UCSD-AML1 (cell line): Measurements from ENCODE around the gene PRDM15.

Experiments
- DNase-seq: peaks from one replicate; lab custom pipeline; 2025; ENCODE audit not compliant: unreplicated experiment; lab: John Stamatoyannopoulos, UW

Gene PRDM15

DNA sequence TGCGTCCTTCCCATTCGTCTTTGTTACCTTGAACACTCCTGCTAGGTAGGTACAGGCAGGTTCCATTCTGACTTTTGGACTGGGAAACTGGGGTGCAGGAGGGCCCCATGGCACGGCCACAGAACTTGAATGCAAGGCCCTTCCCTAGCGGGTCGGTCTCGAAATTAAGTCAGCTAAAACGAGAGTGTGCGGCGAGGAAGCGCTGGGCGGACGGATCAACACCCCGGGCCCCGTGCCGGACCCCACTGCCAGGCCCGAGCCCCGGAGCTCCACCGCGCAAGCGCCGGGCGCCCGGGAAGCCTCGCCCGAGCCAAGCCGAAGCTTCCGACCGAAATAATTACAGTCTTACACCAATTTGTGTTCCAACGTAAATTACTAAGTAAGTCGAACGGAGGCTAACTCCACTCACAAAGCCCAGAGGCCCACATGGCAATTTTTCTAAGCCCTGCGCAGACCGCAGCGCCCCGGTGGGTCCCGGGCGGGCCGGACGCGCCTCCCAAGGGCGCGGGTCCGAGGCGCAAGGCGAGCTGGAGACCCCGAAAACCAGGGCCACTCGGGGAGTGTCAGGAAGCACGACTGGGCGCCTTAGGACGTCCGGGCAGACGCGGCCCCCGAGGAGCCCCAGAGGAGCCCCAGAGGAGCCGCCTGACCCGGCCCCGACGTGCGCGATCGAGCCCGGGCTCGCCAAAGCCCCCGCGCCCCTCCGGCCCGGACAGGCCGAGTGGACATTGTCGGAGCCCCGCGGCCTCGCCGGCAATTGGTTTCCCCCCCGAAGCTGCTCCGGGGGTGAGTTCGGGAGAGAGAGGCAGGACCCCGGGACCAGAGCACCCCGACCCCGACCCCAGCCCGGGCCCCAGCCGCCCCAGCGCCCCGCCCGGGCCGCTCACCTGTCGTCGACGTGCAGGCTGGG is 112.9 kb downstream of the PRDM15 start:
- DNase-seq = no peak

DNA sequence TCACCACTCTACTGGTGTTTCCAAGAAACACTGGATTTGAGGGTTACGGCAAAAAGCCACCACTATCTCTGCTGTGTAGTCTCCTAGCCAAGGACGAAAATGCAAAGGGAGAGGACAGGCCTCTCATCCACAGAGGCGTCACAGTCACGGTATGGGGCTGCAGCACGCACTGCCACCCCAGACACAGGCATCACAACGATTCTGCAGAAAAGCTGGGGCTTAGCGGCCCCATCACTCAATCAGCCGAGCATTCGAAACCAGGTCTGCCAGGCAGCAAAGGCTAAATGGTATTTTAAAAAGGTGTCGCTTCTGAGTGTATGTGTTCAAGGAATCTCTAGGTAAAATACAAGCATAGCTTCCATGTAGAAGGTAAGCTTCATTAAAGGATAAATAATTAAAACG is 113.7 kb downstream of the PRDM15 start:
- no peak for DNase-seq

DNA sequence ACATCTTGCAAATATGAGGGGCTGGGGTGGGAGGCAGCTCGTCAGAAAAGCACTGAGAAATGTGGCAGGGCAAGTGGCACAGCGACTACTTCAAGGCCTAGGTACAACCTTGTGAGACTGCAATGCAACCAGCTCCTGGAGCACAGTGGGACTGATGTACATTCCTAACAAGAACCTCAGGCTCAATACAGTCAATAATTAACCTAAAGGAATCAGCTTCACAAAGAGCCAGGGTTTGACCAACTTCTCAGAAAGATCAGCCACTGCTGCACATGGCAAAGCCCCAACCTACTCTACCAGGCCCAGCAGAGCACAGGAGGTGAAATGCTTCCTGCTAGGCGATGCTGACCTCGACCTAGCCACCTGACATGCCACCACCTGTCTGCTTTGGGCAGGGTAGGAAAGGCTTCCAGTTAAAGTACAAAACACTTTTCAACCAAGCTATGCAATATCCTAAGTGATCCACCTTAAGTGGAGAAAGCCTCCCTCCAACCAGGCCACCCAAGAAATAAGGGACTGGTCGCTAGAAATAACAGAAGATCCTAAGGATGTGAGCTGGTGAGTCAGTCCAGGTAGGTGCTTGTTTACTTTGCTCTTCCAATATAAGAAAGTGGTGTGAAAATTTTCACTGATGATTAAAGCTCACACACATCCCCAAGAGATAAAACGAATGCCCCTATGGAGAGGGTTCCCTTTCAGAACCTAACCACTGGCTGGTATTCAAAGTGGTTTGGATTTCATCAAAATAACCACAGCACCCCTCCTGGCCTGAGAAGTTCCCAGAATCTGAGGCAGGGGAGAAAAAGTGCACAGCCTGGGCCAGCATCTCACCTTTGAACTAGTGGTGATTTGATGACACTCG is 114.4 kb downstream of the PRDM15 start:
- no peak for DNase-seq

DNA sequence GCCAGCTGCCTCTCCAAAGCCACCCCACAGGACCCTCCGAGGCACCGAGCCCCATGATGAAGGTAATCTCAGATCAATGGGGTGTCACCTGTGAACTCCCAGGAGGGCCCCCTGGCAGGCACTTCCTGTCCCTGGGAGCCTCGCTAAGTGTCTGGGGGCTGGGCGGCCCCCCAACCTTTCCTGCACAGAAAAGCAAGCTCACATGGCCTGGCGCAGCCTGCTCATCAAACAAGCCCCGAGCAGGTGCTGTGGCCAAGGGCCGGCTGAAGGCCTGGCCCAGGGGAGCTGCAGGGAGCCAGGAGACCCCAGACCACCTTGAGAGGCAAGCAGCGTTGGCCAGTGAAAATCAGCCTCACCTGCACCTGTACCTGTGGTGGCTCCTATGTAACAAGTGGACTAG is 115.1 kb downstream of the PRDM15 start:
- DNase-seq = no peak

DNA sequence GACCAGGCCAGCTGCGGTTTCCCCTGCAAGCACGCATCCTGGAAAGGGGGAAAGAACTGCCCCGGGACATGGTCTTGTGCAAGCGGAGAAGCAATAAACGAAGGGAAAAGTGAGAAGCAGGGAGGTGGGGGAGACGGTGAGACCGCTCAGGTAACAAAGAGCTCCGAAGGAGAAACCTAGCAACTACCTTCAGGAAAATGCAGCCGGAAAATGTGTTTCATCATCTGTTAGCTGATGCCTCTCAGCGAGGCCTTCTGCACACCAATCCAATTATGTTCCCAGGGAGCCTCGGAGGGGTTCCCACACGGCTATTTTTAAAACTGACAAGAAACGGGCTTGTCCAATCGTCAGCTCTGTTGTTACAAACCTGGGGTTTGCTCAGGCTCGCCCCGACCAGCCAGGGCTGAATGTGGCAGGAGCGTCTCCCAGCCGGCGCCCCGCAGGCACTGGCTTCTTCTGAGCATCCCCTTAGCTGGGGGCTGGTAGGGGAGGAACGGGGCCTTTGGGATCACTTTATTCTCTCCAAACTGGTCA is 115.7 kb downstream of the PRDM15 start:
- DNase-seq = no peak

DNA sequence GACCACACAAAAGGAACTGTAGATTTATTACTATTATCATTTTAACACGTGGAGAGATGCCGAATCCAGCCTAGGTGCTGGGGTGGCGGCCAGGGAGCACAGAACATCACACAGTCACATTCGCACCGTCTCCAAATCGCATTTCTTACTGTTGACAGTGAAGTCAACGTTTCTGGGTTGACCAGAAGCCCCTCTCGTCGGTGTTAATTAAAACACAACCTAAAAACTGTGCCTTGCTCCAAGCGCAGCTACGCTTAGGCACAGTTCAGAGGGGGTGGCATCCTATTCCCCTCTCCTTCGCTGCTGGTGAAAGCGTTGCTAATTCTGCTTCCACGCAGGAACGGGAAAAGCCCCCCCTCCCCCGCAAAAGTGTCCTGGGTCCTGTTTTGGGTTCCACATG is 116.4 kb downstream of the PRDM15 start:
- DNase-seq = no peak

DNA sequence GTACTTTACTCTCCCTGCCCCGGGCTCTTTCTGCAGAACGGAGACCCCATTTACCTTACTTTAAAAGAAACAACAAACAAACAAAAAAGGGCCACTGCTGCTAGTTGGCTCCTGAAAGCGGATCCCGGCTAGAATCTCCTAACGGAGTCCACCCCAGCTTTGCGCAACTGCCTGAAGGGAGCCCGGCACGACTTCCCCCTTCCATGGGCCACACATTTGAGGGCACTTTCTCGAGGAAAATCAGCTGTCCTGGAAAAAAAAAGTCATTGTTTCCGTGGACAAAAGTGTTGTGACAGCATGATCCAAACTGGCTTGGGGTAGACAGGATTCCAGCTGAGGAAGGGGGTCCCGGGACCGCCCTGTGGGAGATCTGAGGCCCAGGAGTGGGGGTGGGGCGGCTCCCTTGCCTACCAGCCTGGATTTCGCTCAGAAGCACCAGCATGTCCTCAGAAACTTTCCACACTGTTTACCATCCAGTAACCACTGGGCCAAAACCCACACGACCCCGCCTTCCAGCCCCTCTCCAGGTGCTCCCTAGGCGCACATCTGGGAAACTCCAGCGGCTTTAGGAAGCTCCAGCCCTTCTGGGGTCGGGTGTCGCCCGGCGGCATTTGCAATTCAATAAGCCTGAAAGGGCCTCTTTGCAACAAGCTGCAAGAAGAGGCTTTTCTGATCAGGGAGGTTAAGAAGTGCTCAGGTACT is 117.1 kb downstream of the PRDM15 start:
- DNase-seq = no peak

DNA sequence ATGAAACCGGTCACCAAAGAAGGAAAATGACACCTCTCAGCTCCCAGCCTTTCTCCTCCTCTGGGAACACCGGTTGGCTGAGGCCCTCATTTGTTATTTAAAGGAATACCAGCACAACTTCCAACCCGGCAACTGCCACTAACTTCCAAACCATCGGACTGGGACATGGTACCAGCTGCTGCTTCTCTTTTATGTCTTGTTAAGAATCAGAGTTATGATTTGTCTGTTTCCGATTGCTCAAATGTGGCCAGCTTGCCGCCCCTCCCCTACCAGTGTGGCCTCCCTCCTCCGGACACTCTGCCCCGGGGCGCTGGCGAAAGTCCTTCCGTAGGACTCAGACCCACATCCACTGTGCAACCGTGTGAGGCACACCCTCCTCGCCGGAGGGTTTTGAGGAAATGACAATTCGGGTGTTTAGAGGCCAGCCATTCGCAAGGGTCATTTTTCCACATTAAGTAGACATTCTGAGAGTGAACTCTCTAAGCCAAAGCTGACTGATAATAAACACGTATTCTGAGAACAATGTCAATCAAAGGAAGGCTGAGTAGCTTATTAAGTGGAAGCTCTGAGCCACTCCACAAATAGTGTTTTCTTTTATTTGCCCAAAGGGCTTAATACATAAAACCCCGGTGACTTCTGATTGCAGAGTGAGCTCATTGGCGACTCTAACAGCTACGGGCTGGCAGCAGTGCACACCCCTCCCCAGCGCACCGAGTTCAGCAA is 117.8 kb downstream of the PRDM15 start:
- no peak for DNase-seq

DNA sequence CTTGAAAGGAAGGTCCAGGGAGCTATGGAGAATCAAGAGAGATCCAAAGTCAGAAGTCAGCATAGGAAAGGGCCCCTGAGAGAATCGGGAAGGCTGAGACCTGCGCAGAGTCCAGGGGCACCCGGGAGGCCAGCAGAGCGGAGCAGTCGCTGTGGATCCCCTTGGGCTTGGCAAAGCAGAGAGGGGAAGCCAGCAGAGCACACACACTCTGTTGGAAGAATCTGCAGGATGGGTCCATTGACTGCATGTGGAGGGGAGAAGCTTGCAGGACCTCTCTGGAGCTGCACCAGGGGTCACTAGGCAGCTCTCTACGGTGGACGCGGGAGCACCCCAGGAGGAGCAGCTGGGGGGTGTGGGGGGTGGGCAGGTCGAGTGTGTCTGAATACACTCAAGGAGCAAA is 118.7 kb downstream of the PRDM15 start:
- DNase-seq = no peak

DNA sequence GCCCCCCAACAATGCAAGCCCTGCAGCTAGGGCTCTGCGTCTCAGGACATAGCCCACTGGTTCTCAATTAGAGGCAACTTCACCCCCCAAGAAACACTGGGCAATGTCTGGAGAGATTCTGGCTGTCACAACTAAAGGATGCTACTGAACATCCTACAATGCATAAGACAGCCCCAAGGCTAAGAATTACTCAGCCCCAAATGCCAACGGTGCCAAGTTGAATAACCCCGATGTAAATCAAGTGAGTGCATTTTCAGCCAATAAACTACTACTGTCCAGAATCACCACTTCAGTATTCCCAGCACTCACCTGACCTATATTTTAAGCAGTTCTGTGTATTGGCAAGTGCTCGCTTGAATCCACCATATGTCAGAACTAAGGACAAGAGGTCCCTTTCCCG is 119.2 kb downstream of the PRDM15 start:
- no peak for DNase-seq

DNA sequence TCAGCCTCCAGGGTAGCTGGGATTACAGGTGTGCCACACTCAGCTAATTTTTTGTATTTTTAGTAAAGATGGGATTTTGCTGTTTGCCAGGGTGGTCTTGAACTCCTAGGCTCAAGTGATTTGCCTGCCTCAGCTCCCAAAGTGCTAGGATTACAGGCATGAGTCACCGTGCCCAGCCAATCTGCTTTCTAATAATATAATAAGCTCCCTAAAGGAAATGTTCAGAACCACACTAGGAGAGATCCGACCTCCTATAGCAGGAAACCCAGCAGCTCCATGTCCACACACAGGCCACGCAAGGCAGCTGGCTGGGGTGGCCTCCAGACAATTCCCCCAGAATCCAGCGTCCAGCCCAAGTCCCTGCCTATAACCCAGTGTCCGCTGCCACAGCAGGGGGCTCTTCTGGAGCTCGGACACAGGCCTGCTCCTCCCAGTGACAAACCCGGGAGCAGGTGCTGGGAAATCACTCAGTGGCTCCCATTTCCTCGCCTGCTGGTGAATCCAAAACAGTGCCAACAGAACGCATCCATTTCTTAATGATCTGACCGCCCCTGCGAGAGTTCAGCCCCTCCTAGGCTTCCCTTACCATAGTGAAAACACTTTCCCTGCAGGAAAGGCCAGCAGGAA is 119.8 kb downstream of the PRDM15 start:
- DNase-seq = no peak

DNA sequence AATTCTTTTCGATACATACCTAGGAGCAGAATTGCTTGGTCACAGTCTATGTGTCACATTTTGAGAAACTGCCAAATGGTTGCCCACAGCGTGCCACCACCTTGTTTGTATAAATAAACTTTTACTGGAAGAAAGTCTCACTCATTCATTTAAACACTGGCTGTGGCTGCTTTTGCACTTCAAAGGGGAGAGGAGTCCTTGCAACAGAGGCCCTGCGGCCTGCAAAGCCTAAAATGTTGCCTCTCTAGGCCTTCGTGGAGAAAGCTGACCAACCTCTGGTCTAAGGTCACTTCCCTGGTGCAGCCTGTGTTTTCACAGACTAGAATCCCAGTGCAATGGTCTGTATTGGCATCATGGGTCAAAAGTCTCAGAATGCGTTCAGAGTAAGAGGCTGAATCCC is 120.6 kb downstream of the PRDM15 start:
- DNase-seq = no peak

DNA sequence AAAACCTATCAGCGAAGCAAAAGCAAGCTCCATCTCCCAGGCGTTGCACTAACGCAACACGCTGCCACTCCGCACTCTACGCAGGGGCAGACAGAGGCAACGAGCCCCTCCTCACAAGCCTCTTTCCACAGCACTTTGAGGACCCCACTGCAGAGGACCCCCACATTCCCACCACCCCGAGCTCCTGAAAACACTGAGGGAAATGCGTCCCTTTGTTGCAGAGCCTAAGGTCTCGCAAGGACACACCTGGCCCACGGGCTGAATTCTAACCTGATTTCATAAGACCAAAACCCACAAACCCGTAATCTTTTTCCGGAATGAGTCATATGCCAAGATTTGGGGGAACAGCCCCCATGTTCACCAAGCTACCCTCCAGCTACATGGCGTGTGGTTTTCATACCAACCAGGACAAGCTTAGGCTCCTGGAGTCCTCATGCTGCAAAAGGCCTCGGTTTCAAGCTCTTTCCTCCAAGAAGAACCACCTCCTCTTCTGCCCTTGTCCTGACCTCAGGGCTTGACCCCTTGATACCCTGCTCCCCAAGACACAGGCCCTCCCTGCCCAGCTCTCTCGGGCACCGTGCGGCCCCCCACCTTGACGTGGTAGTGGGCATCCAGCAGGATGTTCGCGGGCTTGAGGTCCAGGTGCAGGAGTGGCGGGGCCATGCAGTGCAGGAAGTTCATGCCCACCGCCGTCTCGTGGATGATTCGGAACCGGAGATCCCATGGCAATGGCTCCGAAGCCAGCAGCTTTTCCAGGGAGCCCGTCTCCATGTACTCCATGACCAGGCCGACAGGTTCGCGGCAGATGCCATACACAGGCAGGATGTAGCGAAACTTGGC is 123.0 kb downstream of the PRDM15 start:
- DNase-seq = no peak

DNA sequence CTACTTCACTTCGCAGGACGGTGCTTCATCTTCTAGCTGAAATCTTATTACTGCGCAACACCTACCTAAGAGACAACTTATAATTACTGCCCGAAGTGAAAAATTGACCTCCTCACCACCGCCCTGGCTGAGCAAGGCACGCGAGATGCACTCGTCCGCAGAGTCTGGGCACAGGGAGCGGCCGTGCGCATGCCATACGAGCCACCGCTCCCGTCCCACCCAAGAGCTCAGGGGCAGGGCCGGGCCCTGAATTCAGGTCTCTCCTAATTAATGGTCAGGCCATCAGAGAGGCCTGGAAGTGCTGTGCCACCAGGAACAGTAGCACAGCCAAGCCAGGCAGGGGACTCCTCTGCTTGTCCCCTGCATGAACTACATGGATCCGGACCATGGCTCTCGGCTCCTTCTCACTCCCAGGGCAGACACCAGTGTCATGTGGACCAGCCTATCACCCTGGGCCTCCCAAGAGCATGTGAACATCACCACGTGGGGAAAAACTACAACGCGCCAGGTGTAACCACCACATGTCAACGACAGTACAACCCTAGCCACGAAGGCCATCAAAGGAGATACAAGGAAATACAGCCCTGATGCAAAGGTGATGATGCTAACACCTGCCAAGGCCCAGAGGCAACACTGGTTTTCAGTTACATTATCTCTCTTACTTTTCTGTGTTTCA is 123.7 kb downstream of the PRDM15 start:
- DNase-seq = no peak

DNA sequence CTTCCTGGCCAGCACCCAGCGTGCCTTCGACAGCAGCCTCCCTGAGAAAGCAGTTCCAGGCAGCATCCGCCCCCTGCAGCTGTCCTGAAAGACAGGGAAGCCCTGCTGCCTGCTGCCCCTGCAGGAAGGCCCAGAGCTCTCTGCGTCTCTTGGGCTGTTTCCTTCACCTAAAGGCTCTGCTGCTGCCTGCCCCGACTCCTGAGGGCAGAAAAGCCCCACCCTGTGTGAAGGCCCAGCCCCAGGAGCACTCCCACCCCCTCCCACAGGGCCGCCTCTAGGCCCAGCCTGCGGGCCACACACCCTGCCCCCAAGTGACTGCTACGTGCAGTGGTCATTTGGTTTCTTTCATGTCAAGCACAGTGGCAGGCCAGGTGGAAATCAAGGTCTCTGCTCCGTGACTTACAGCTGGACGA is 124.7 kb downstream of the PRDM15 start:
- no peak for DNase-seq

DNA sequence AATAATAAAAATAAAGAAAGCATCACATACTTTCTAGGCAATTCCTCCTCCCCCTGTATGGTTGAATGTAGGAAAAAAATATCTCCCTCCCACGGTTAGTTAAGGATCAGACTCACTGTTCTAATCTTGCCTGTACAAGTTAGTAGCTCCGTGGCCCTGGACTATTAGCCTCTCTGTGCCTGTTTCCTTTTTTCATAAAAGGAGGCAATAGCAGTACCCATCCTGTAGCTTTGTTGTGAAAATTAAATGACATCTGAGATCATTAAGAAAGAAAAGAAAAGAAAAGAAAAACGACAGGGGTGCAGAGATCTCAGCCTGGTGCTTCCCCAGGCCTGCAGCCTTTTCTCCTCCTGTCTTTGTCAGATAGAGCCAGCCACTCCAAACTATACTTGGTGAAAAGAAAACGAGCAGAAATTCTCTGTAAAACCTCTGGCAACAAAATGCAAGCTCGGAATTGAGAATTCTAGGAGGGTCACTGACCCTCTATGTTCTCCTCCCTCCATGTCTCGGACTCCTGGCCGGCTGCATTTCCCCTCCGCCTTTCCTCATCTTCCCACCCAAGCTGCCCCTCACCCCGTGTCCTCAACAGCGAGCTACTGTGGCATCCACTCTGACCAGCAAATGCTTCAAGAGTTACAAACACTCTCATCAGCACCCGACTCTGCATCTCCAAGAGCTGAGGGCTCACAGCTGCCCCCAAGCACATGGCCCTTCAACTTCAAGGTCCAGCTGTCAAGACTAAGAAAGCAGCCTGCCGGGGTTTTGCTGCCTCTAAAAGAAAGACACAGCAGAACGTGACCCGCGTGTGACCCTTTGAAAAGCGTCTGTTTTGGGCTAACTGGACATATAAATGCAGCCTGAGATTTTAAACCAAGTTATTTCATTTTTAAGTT is 125.9 kb downstream of the PRDM15 start:
- DNase-seq = no peak

DNA sequence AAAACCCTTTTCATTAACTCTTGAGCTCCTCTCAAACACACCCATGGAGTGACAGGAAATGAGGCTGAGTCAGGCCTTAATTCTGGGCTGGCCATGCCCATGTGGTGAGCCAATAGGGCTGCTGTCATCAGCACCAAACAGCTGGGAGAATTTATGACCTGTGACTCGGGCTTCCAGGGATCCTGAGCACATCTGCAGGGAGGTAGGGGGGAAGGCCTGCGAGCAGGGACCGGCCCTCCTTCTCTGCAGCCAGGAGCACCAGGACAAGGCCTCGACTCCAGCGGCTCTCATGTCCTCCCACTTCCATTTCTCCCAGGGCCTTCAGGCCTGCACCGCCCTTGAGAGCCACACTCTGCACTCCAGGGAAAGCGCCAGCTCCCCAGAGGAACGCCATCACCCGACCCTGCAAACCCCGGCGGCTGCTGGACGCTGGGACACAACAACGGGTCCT is 126.9 kb downstream of the PRDM15 start:
- DNase-seq = no peak

DNA sequence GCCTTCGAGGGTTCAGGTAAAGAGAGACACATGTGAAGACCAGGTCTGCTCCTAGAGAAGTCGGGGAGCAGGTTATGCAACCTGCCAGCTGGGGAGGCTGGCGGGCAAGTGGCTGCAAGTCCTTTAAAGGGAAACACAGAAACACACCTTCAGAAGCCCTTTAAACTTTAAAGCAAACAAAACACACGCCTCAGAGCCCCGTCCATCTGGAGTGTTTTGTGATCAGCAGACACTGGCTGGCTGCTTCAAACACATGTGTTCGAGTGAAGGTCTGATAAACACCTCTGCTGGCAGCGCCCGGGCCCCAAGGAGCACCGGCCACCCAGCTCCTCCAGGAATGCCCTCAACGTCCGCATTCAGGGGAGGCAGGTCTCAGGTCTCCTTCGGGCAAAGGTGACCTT is 127.5 kb downstream of the PRDM15 start:
- DNase-seq = no peak
